ENCODE measurements around the gene VPS11. TPM values are rescaled to one million over a fixed set of nuclear protein-coding genes. Genes with fewer than 3 reads are reported as not detected.
"Not testable (repeated sequence)": the region's sequence is repeated elsewhere in the genome, so short reads cannot be mapped to it uniquely, and the experiment has no call there.

VPS11 gene
- total RNA-seq, 1 experiment from 2014 or later, result 18.6 TPM

DNA sequence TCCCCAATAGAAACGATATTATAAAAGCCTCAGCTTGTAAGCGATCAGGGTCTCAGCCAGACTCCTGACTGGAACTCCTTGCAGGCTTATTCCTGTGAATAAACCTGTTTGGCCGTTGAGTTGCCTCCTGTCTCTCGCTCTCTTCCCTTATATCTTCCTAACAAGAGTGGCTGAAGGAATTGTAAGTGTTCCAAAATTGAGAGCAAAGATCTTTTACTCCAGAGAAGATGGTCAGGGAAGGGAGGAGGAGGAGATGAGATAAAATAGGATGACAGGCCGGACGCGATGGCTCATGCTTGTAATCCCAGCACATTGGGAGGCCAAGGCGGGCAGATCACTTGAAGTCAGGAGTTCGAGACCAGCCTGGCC lies 35.7 kb upstream of the VPS11 start:
- H3K9ac ChIP-seq (ENCODE audit: extremely low read depth, insufficient read length, low read length), result no peak overlapping the region

DNA sequence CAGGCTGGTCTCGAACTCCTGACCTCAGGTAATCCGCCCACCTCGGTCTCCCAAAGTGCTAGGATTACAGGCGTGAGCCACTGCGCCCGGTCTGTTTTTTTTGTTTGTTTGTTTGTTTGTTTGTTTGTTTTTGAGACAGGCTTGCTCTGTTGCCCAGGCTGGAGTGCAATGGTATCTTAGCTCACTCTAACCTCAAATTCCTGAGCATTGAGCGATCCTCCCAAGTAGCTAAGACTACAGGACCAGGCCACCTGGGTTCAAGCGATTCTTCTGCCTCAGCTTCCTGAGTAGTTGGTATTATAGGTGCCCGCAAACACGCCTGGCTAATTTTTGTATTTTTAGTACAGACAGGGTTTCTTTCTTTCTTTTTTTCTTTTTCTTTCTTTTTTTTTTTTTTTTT lies 34.2 kb upstream of the VPS11 start:
- H2BK120ac ChIP-seq (ENCODE audit: low read depth, low read length, poor library complexity, severe bottlenecking); DNase-seq; H4K91ac ChIP-seq (ENCODE audit: insufficient read length, low read depth, low read length); H3K4ac ChIP-seq (ENCODE audit: low read depth, low read length); H3K79me2 ChIP-seq (ENCODE audit: insufficient read depth, low read length); H2BK12ac ChIP-seq (ENCODE audit: insufficient read length, low read depth, low read length); H3K27ac ChIP-seq (ENCODE audit: insufficient read length, low read depth, low read length); H3T11ph ChIP-seq (ENCODE audit: low read length); H3K18ac ChIP-seq (ENCODE audit: insufficient read length, low read depth, low read length); H2AK5ac ChIP-seq (ENCODE audit: insufficient read length, low read length); H3K79me1 ChIP-seq (ENCODE audit: insufficient read depth, low read depth, low read length, poor library complexity, severe bottlenecking); H2BK20ac ChIP-seq (ENCODE audit: low read depth, low read length, poor library complexity, severe bottlenecking); H2AFZ ChIP-seq (ENCODE audit: low read length); H3K27me3 Mint-ChIP-seq (ENCODE audit: low read depth); H4K8ac ChIP-seq (replicated peaks; ENCODE audit: insufficient read length, low read depth, low read length); H3K9me3 ChIP-seq (ENCODE audit: control insufficient read depth, low read depth, low read length); H3K36me3 Mint-ChIP-seq (ENCODE audit: insufficient read depth in 1 of 3, low read depth in 3 of 3); H3K23ac ChIP-seq (ENCODE audit: insufficient read length, low read depth, low read length); H2BK5ac ChIP-seq (ENCODE audit: insufficient read length, low read length); H3K27me3 ChIP-seq (ENCODE audit: insufficient read depth, low read length); H3K9ac ChIP-seq (ENCODE audit: extremely low read depth, insufficient read length, low read length); H3K56ac ChIP-seq (ENCODE audit: insufficient read length, low read depth, low read length); H3K4me1 ChIP-seq (ENCODE audit: insufficient read depth, low read length); H4K5ac ChIP-seq (ENCODE audit: insufficient read length, low read depth, low read length); H3K14ac ChIP-seq (ENCODE audit: insufficient read depth, low read length); H2BK15ac ChIP-seq (ENCODE audit: low read depth, low read length); H3K27ac Mint-ChIP-seq; H3K4me2 ChIP-seq (ENCODE audit: insufficient read depth, insufficient read length, low read length); H3K9me3 Mint-ChIP-seq; H4K20me1 ChIP-seq (ENCODE audit: control insufficient read depth, insufficient read depth, insufficient read length); H3K4me3 Mint-ChIP-seq: not testable (repeated sequence)
- H3K4me1 Mint-ChIP-seq, result peaks cover 15% of the 10 kb centered on the region in 2 experiments
- no CpG with 5 or more reads among the region's 10 CpGs for WGBS (ENCODE audit: extremely low coverage, insufficient read length, low lambda C conversion rate)
- peaks cover 14% of the 10 kb centered on the region for H3K23me2 ChIP-seq (ENCODE audit: insufficient read length, low read depth, low read length, poor library complexity, severe bottlenecking)

More for the DNA sequence above, 35.7 kb upstream of the VPS11 start:
- H3K27me3 ChIP-seq (ENCODE audit: insufficient read depth, low read length), result no peaks in the 10 kb centered on the region
- H2BK20ac ChIP-seq (ENCODE audit: low read depth, low read length, poor library complexity, severe bottlenecking), result no peak overlapping the region
- H3K36me3 Mint-ChIP-seq (ENCODE audit: insufficient read depth in 1 of 3, low read depth in 3 of 3), result peaks cover 17 to 23% (median 23%) of the 10 kb centered on the region in 3 experiments
- H3K23me2 ChIP-seq (ENCODE audit: insufficient read length, low read depth, low read length, poor library complexity, severe bottlenecking), result peaks cover 14% of the 10 kb centered on the region
- no peak overlapping the region for H4K8ac ChIP-seq (replicated peaks; ENCODE audit: insufficient read length, low read depth, low read length)
- no peak overlapping the region for H3T11ph ChIP-seq (ENCODE audit: low read length)
- peaks cover 8% of the 10 kb centered on the region; the same call in 1 of the 2 replicates for H3K4me1 ChIP-seq (ENCODE audit: insufficient read depth, low read length)
- no peak overlapping the region for H2BK5ac ChIP-seq (ENCODE audit: insufficient read length, low read length)
- H3K9me3 Mint-ChIP-seq, result no peaks in the 10 kb centered on the region
- TF ChIP-seq, protein P1, sequence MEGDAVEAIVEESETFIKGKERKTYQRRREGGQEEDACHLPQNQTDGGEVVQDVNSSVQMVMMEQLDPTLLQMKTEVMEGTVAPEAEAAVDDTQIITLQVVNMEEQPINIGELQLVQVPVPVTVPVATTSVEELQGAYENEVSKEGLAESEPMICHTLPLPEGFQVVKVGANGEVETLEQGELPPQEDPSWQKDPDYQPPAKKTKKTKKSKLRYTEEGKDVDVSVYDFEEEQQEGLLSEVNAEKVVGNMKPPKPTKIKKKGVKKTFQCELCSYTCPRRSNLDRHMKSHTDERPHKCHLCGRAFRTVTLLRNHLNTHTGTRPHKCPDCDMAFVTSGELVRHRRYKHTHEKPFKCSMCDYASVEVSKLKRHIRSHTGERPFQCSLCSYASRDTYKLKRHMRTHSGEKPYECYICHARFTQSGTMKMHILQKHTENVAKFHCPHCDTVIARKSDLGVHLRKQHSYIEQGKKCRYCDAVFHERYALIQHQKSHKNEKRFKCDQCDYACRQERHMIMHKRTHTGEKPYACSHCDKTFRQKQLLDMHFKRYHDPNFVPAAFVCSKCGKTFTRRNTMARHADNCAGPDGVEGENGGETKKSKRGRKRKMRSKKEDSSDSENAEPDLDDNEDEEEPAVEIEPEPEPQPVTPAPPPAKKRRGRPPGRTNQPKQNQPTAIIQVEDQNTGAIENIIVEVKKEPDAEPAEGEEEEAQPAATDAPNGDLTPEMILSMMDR (conservative IDR thresholded peaks at IDR 0.05), result no peak
- H2AK5ac ChIP-seq (ENCODE audit: insufficient read length, low read length), result no peak overlapping the region
- no peak overlapping the region for H4K5ac ChIP-seq (ENCODE audit: insufficient read length, low read depth, low read length)
- H2BK12ac ChIP-seq (ENCODE audit: insufficient read length, low read depth, low read length), result no peak overlapping the region
- H3K56ac ChIP-seq (ENCODE audit: insufficient read length, low read depth, low read length), result no peak overlapping the region
- no peaks in the 10 kb centered on the region for H3K9me3 ChIP-seq (ENCODE audit: control insufficient read depth, low read depth, low read length)
- peaks cover 3% of the 10 kb centered on the region for H3K79me1 ChIP-seq (ENCODE audit: insufficient read depth, low read depth, low read length, poor library complexity, severe bottlenecking)
- H3K23ac ChIP-seq (ENCODE audit: insufficient read length, low read depth, low read length), result no peak overlapping the region
- H3K18ac ChIP-seq (ENCODE audit: insufficient read length, low read depth, low read length), result no peak overlapping the region
- no peak overlapping the region for H2BK120ac ChIP-seq (ENCODE audit: low read depth, low read length, poor library complexity, severe bottlenecking)
- no peak overlapping the region for H3K27ac ChIP-seq (ENCODE audit: insufficient read length, low read depth, low read length)
- no peaks in the 10 kb centered on the region for H4K20me1 ChIP-seq (ENCODE audit: control insufficient read depth, insufficient read depth, insufficient read length)
- no peak overlapping the region for H3K4me2 ChIP-seq (ENCODE audit: insufficient read depth, insufficient read length, low read length)
- H3K4ac ChIP-seq (ENCODE audit: low read depth, low read length), result no peak overlapping the region
- H2AFZ ChIP-seq (ENCODE audit: low read length), result no peak overlapping the region
- no peak overlapping the region for H3K14ac ChIP-seq (ENCODE audit: insufficient read depth, low read length)
- WGBS (ENCODE audit: extremely low coverage, insufficient read length, low lambda C conversion rate), result no CpG with 5 or more reads among the region's 9 CpGs
- no peak for DNase-seq
- H3K4me3 Mint-ChIP-seq, result no peak overlapping the region
- peaks cover 18 to 20% of the 10 kb centered on the region in 2 experiments for H3K4me1 Mint-ChIP-seq
- H3K27me3 Mint-ChIP-seq (ENCODE audit: low read depth), result no peaks in the 10 kb centered on the region; the same call in 1 of the 2 replicates
- H4K91ac ChIP-seq (ENCODE audit: insufficient read length, low read depth, low read length), result no peak overlapping the region
- no peak overlapping the region for H2BK15ac ChIP-seq (ENCODE audit: low read depth, low read length)
- H3K27ac Mint-ChIP-seq, result no peak overlapping the region
- H3K79me2 ChIP-seq (ENCODE audit: insufficient read depth, low read length), result no peaks in the 10 kb centered on the region

Data from H9 (cell line).